COLO668 (cell line): ENCODE measurements around the gene HS6ST3.
"Not testable (repeated sequence)": the region's sequence is repeated elsewhere in the genome, so short reads cannot be mapped to it uniquely, and the experiment has no call there.

Experiments
- DNase-seq: peaks from one replicate; lab custom pipeline; 2025; ENCODE audit not compliant: unreplicated experiment; lab: John Stamatoyannopoulos, UW

The HS6ST3 gene

GRCh38 chr13:96091164-96092117 is 1.5 kb downstream of the HS6ST3 start:
- peak; percentile 79 for DNase-seq

- DNase-seq: no peak
These were observed 3.5 kb downstream of the HS6ST3 start for GRCh38 chr13:96093296-96094006.

- no peak for DNase-seq
These were observed 10.7 kb downstream of the HS6ST3 start for GRCh38 chr13:96100457-96101220.

GRCh38 chr13:96104516-96104915 is 14.6 kb downstream of the HS6ST3 start:
- no peak for DNase-seq

- DNase-seq: not testable (repeated sequence)
These were observed 18.2 kb downstream of the HS6ST3 start for GRCh38 chr13:96108072-96108471.

GRCh38 chr13:96109125-96109524 is 19.2 kb downstream of the HS6ST3 start:
- no peak for DNase-seq

- DNase-seq: no peak
These were observed 23.0 kb downstream of the HS6ST3 start for GRCh38 chr13:96112936-96113335.

- DNase-seq: not testable (repeated sequence)
These were observed 25.5 kb downstream of the HS6ST3 start for GRCh38 chr13:96115368-96115767.

GRCh38 chr13:96119921-96120320 is 30.0 kb downstream of the HS6ST3 start:
- DNase-seq: no peak

GRCh38 chr13:96130818-96131340 is 41.0 kb downstream of the HS6ST3 start:
- DNase-seq: no peak

- no peak for DNase-seq
These were observed 51.1 kb downstream of the HS6ST3 start for GRCh38 chr13:96141032-96141431.

GRCh38 chr13:96159725-96160124 is 69.8 kb downstream of the HS6ST3 start:
- DNase-seq: no peak

GRCh38 chr13:96161141-96161540 is 71.2 kb downstream of the HS6ST3 start:
- no peak for DNase-seq

GRCh38 chr13:96165840-96166239 is 75.9 kb downstream of the HS6ST3 start:
- no peak for DNase-seq

- no peak for DNase-seq
These were observed 82.2 kb downstream of the HS6ST3 start for GRCh38 chr13:96172066-96172465.

GRCh38 chr13:96178759-96179158 is 88.9 kb downstream of the HS6ST3 start:
- DNase-seq: no peak

- DNase-seq: no peak
These were observed 89.4 kb downstream of the HS6ST3 start for GRCh38 chr13:96179309-96179708.

- no peak for DNase-seq
These were observed 92.0 kb downstream of the HS6ST3 start for GRCh38 chr13:96181911-96182310.

GRCh38 chr13:96185818-96186217 is 95.9 kb downstream of the HS6ST3 start:
- no peak for DNase-seq

- no peak for DNase-seq
These were observed 101.5 kb downstream of the HS6ST3 start for GRCh38 chr13:96191367-96191766.

- DNase-seq: no peak
These were observed 103.9 kb downstream of the HS6ST3 start for GRCh38 chr13:96193728-96194310.
